Inferior parietal cortex (tissue), 1 donor: ENCODE results near the gene CHD9NB.

Experiments
- DNase-seq: peaks from one replicate; pipeline ENCODE4 v3.0.0-alpha.2; 2016; ENCODE audit errors: extremely low spot score

Gene CHD9NB

DNA sequence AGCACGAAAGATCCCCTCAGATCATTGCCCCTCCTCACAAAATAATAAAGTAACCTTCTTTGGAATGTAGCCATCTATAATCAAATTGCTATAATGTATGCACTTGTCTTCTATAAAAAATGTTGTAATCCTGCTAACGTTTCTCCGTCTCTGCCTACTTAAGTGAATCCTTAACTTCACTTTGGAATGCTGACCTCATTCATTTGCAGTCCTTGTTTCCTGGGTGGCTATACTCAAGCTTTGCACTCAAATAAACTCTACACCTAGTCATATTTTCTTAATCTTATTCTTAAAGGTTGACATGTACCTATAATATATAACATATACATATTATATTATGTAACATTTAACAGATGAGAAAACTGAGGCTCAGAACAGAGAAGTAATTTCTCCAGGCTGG is 22.7 kb downstream of the CHD9NB start:
- no peak for DNase-seq

DNA sequence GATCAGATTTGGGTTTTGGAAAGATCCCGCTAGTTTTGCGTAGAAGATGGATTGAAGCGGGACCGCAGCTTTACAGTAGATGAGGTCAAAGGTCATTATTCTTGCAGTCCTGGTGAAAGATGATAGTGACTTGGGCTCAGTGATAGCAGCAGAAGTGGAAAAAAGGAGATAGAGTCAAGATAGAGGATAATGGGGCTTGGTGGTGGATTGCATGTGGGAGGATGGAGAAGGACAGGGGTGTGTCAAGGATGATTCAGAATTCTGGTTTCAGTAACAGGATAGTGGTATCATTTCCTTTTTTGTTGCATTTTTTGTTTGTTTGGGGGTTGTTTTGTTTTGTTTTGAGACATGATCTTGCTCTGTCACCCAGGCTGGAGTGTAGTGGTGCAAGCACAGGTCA is 28.7 kb downstream of the CHD9NB start:
- DNase-seq: no peak

DNA sequence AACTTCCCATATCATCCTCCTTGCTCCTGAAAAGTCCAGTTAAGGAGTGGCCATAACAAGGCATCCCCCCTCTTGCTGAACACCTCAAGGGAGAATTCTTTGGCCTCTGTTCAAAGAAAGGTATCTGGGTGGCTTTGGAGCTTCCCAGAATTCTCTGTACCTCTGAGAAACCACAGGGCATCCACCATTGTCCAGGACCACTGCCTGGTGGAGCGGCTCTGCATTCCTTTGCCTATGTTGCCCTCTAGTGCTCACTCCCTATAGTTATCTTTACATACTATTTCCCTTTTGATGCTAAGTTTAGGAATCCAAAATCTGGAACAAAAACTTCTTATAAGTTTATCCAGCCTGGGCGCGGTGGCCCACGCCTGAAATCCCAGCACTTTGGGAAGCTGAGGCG is 30.3 kb downstream of the CHD9NB start:
- peak; percentile 71 for DNase-seq

DNA sequence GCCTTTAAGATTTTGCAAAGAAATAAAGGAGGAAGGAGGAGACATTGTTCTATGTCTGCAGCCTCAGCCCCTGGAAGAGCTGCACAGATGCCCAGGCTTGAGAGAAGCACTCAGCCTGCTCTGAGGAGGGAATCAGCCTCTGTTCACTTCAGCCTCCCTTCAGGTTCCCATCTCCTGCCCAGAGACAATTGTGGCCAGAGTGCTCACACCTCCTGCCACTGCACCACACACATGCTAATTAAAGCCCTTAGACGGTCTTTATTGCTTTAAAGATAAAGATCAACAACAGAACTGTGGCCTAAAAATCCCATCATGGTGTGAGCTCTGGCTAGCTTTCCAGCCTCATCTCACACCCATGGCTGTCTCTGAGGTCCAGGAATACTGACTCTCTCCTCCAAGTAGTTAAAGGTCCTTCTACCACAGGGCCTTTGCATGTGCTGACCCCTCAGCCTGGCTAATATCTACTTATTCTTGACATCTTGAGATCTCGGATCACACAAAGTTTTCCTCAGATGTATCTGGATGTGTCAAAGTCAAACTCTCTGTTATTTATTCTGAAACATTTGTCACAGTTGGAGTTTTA is 33.8 kb downstream of the CHD9NB start:
- no peak for DNase-seq

DNA sequence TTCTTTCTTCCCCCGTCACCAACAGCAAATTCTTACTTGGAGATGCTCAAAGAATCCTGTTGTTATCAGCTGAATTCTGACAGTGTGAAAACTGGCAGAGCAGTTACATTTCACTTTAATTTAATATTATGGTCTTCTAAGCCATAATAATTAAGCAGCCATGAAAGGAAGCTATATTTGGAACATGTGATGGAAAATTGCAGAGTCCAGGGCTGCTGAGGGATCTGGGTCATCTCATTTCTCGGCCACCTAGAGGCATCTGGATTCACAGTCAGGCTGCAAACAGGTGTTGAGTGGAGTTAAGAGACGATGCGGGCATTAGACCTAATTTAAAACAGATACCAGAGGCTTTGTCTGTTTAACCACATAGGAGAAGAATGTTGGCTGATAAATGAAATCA is 38.4 kb downstream of the CHD9NB start:
- DNase-seq: no peak

DNA sequence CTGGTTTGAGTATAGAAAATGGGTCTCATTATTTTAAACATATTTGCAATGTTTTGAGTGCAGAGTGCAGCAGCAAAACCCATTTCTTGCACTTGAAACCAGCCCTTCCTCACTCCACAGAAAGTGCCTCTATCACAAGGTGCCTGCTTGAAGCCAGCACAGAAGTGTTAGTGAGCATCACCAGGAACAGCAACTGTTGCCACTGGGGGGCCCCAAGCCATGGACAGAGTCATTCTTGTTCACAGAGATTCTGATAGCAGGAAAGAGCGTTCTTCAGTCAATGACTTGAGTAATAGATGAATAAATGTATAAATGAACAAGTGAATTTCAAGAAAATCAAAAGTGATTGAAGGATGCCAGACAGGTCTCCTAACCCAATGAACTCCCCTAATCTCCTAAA is 45.6 kb downstream of the CHD9NB start:
- no peak for DNase-seq

DNA sequence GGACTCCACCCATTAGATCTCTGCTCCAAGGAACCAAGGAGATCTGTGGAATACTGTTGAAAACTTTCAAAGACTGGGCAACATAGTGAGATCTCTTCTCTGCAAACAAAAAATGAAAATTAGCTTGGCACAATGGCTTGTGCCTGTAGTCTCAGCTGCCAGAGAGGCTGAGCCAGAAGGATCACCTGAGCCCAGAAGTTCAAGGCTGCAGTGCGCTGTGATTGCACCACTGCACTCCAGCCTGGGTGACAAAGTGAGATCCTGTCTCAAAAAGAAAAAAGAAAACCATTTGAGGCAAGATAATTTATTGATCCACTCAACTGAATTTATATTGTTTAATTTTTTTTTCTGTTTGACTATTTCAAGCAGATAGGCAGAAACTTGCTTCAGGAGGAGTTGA is 54.8 kb downstream of the CHD9NB start:
- DNase-seq: no peak

DNA sequence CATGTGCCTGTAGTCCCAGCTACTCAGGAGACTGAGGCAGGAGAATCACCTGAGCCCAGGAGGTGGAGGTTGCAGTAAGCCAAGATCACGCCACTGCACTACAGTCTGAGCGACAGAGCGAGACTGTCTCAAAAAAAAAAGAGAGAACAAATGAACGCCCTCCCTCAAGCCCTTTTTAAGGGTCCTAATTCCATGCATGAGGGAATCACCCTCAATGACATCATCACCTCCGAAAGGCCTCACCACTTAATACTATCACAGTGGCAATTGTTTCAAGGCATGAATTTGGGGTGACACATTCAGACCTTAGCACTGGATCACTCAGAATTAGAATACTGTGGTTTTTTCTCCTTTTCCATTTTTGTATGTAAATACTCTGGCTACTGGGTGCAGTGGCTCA is 57.8 kb downstream of the CHD9NB start:
- DNase-seq: no peak

DNA sequence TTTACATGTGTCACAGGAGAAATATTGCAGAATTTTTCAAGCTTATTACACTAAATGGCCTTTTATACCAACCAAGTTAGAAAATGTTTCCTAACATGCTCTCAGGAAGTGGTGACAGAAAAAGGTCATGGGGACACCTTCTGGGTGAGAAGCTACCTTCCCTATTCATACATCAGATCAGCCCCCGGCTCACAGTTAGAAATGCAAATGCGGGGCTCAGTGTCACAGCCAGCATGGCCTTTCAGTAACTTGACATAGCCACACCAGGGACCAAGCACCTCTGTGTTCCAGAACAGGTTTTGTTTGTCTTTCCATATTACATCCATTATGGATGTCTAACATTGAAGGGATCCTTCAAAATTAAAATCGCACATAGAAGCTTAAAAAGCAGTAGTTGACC is 59.5 kb downstream of the CHD9NB start:
- no peak for DNase-seq

DNA sequence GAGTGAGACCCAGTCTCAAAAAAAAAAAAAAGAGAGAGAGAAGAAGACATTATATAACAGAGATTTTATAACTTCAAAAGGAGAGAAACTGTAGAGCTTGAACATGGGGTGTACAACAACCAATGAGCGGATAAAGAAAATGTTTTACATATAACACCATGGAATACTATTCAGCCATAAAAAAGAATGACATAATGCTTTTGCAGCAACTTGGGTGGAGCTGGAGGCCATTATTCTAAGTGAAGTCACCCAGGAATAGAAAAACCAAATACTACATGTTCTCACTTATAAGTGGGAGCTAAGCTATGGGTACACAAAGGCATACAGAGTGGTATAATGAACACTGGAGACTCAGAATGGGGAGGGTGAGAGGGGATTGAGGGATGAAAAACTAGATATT is 61.1 kb downstream of the CHD9NB start:
- DNase-seq: no peak
